ENCODE data around the gene FCHO2. TPM values are rescaled to one million over a fixed set of nuclear protein-coding genes. Genes with fewer than 3 reads are reported as not detected.
A peak's percentile ranks its signal among the peaks of the same experiment; 100 is the strongest.

FCHO2 gene
- total and polyA plus RNA-seq, 11 donors = 7.0 to 35.3 (median 15.5) TPM

DNA sequence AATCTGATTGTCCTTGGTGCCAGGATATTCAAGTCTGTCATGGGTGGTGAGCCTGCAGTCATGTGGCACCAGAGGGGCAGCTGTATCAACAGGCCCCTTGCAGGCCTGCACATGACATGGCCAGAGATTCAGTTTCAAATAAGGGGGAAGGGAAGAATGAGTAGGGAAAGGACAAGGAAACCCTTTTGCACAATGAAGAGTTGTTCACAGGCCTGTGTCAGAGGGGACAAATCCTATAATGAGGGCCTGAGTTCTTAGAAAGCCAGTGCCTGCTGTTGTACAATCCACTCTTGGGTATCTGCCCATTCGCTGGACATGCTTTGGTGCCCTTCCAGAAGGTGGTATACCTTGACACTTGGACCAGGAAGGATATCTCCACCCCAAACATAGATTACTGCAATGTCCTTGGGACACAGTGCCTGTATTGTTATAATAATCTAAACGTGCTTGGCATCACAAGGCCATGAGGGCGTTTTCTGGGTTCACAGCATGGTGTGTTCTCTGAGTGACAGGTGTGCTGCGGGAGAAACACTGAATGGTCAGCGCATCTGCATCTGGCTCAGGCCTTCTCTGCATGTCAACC, 162.6 kb downstream of the FCHO2 start:
- ATAC-seq (no peak), DNase-seq (no peak)
- peaks cover 0 to 23% (median 5%) of the 10 kb centered on the region in 12 donors for H3K4me1 ChIP-seq
- TF ChIP-seq, protein P1, sequence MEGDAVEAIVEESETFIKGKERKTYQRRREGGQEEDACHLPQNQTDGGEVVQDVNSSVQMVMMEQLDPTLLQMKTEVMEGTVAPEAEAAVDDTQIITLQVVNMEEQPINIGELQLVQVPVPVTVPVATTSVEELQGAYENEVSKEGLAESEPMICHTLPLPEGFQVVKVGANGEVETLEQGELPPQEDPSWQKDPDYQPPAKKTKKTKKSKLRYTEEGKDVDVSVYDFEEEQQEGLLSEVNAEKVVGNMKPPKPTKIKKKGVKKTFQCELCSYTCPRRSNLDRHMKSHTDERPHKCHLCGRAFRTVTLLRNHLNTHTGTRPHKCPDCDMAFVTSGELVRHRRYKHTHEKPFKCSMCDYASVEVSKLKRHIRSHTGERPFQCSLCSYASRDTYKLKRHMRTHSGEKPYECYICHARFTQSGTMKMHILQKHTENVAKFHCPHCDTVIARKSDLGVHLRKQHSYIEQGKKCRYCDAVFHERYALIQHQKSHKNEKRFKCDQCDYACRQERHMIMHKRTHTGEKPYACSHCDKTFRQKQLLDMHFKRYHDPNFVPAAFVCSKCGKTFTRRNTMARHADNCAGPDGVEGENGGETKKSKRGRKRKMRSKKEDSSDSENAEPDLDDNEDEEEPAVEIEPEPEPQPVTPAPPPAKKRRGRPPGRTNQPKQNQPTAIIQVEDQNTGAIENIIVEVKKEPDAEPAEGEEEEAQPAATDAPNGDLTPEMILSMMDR (IDR thresholded peaks at IDR 0.05) = no peak
- no peak for TF ChIP-seq POLR2A (IDR thresholded peaks at IDR 0.05)
- no peaks in the 10 kb centered on the region for H3K36me3 ChIP-seq
- no peak overlapping the region for H3K27ac ChIP-seq
- H3K4me3 ChIP-seq = no peak overlapping the region
- peaks cover 0 to 6% (median 0%) of the 10 kb centered on the region in 12 donors for H3K9me3 ChIP-seq
- intact Hi-C loops (cut with DNase I) = no loop called here
- 84 to 90% (median 88%) methylated on average over 5 of the region's 5 CpGs for WGBS, 4 donors
- peaks cover 0 to 39% (median 17%) of the 10 kb centered on the region in 9 donors for H3K27me3 ChIP-seq

DNA sequence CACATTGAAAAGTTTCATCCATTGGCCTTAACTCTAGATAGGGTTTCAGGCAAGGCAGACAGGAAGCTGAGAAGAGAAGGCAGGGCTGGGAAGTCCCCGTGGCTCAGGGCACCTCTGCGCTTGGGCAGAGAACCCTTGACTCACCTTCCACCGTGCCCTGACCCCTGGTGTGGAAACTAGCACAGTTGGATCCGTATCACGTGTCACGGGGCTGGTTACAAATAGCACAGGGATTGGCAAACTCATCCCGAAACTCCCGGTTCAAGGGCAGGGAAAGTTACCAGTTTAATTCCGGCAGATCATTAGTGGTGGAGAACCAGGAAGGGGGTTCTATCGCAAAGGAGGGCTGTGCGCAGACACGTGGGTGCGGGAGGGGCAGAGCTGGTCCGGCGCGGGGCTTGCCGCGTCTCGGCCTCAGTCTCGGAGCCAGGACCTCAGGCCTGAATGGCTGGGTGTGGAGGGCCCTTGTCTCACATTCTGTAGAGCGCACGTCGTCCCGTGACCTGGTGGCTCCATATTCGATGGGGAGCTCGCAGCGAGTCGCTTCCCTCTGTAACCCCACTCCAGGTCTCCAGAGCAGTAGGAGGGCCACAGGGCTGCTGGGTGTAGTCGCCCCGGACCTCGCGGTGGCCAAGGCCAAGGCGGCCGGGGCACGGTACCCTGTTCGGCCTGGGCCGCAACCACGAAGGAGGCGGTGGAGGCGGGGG, 163.8 kb downstream of the FCHO2 start:
- peaks cover 0 to 44% (median 17%) of the 10 kb centered on the region in 9 donors for H3K27me3 ChIP-seq
- H3K4me1 ChIP-seq = peaks cover 0 to 23% (median 5%) of the 10 kb centered on the region in 12 donors
- ATAC-seq (peak in 2 of 4 donors; percentile 12 to 15), DNase-seq (no peak)
- TF ChIP-seq, protein P1 (IDR thresholded peaks at IDR 0.05) = no peak
- TF ChIP-seq POLR2A (IDR thresholded peaks at IDR 0.05) = no peak
- intact Hi-C loops (cut with DNase I) = no loop called here
- no peak overlapping the region for H3K27ac ChIP-seq
- 33 to 76% (median 43%) methylated on average over 9 to 40 of the region's 40 CpGs for WGBS, 4 donors
- peak overlapping the region in 11 of 12 donors; percentile 29 to 60 (median 51) for H3K4me3 ChIP-seq
- peaks cover 0 to 6% (median 0%) of the 10 kb centered on the region in 12 donors for H3K9me3 ChIP-seq
- H3K36me3 ChIP-seq = no peaks in the 10 kb centered on the region

DNA sequence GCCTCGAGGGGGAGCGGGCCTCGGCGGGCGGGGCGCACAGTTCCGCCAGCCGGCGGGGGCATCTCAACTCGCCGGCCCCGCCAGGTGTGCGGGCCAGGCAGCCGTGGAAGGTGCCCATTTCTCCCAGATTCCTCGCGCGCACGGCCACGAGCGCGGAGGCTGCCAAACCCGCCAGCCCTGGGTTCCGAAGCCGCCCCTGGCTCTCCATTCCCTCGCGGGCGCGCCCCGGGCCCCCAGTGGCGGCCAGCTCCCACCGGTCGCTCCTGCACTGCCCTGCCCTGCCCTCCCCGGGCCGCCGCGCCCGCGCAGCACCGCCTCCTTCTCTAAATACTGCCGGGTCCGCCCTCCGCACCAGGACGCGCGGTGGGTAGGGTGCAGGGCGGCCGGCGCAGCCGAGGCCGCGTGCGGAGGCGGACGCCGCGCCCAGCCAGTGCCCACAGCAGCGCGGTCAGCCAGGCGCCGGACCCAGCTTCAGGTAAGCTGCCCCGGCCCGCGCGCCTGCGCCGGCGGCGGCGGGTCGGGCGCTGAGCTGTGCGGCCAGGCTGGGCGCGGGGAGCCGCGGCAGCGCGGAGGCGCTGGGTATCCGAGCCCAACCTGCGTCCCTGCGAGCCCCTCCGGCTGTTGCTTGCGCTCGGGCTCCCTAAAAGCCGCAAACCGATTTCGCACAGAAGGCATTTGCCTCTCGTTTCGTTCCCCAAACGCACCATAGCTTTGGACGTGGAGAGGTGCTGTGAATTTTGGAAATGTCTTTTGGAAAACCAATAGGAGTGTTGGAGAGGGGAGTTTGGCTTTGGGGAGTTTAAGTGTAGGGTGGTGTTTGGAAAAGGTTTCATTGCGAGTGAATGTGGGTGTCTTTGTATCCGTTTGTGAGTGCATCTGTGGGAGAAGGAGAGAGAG, 164.6 kb downstream of the FCHO2 start, which contains the start of gene TMEM171:
TMEM171 (plus strand) TSS at position 354 of the 897 bp plus-strand sequence. CDS start 2,799 bp downstream, outside the sequence.
- 1 to 6% (median 1%) methylated on average over 9 to 94 of the region's 94 CpGs for WGBS, 4 donors
- Histone ChIP-seq H3K4me3 (peak within 1 kb of the TSS; percentile 29 to 60 (median 48)), H3K27me3 (peaks cover 0 to 53% (median 17%) of the 10 kb centered on the region in 9 donors), H3K36me3 (no peaks in the 10 kb centered on the region), H3K9me3 (peaks cover 0 to 6% (median 0%) of the 10 kb centered on the region in 12 donors), H3K27ac (no peak within 1 kb of the TSS), H3K4me1 (peaks cover 0 to 23% (median 5%) of the 10 kb centered on the region in 12 donors)
- TF ChIP-seq, protein P1 (IDR thresholded peaks at IDR 0.05) = no peak
- no peak for TF ChIP-seq POLR2A (IDR thresholded peaks at IDR 0.05)
- intact Hi-C loops (cut with DNase I) = no loop called here
- ATAC-seq (peak in 3 of 4 donors; percentile 42 to 85 (median 68)), DNase-seq (no peak)

Data from heart left ventricle (tissue), 16 donors.